Esophagus muscularis mucosa (tissue), 4 donors: Measurements from ENCODE around the gene TCP10L. TPM values are rescaled to one million over a fixed set of nuclear protein-coding genes. Genes with fewer than 3 reads are reported as not detected.
"Not testable (repeated sequence)": the region's sequence is repeated elsewhere in the genome, so short reads cannot be mapped to it uniquely, and the experiment has no call there.

Source experiments
- DNase-seq: peaks from one replicate; pipeline ENCODE4 v3.0.0-alpha.2; 2017; ENCODE audit errors: extremely low spot score
- H3K27ac ChIP-seq, 4 donors: fragments of 200-600 bp; sonication (generic); replicated peaks in 1 of 4; 1 replicate in 3 of 4; 2 replicates in 1 of 4; pipeline ENCODE4 v1.5.1; 2016 to 2019; ENCODE audit warnings: mild to moderate bottlenecking in 1 of 4
- H3K27me3 ChIP-seq, 4 donors: fragments of 200-600 bp; sonication (generic); one replicate each; pipeline versions ENCODE4 v1.5.1 to v1.6.0; 2016 to 2019
- H3K36me3 ChIP-seq, 4 donors: fragments of 200-600 bp; sonication (generic); one replicate each; pipeline ENCODE4 v1.5.1; 2016 to 2019
- H3K4me1 ChIP-seq, 4 donors: fragments of 200-600 bp; sonication (generic); one replicate each; pipeline ENCODE4 v1.5.1; 2016 to 2019
- H3K4me3 ChIP-seq, 4 donors: fragments of 200-600 bp; sonication (generic); 1 replicate in 2 of 4; 2 replicates in 2 of 4; pipeline ENCODE4 v1.5.1; 2016 to 2019; ENCODE audit warnings: mild to moderate bottlenecking in 4 of 4, moderate library complexity in 1 of 4
- H3K9me3 ChIP-seq, 4 donors: fragments of 200-600 bp; sonication (generic); 1 replicate in 3 of 4; 2 replicates in 1 of 4; pipeline ENCODE4 v1.5.1; 2016 to 2019
- EP300 ChIP-seq: sonication (generic); formaldehyde crosslinking; IDR thresholded peaks from one replicate; pipeline ENCODE4 v1.6.1; 2017; ENCODE audit warnings: antibody characterized with exemption
- POLR2A ChIP-seq: fragments of 450-650 bp; IDR thresholded peaks from one replicate; pipeline ENCODE4 v1.6.1; 2017; ENCODE audit warnings: antibody characterized with exemption, moderate library complexity, mild to moderate bottlenecking, low read depth
- POLR2AphosphoS5 ChIP-seq, 2 donors: sonication (generic); formaldehyde crosslinking; IDR thresholded peaks; one replicate each; pipeline ENCODE4 v1.6.1; 2017; ENCODE audit warnings: antibody characterized with exemption in 2 of 2
- WGBS: methylation state at CpG from one replicate; pipeline ENCODE4 v1.1.5; 2018; 5-methylcytosine and 5-hydroxymethylcytosine counted together
- intact Hi-C: fragments of 100-400 bp; cut with DNase I; formaldehyde crosslinking; loops from one replicate; pipeline ENCODE4 v1.15.1; 2023
- small RNA-seq, 3 donors: library from RNA; depleted of rRNA; stranded (forward); fragments of <200 nt; gene quantifications; one replicate each; pipeline ENCODE3, GENCODE V24; 2016
- total RNA-seq, 4 donors: library from RNA; depleted of rRNA; stranded (reverse); fragments of >200 nt; gene quantifications; one replicate each; pipeline versions ENCODE4 v1.1.0 to v1.2.1, GENCODE V29; 2016
- TF ChIP-seq, protein P1 (sequence below), 3 experiments: fragments of 200-600 bp in 2 of 3; fragments of 450-650 bp in 1 of 3; sonication (generic) in 2 of 3; IDR thresholded peaks; one replicate each; pipeline ENCODE4 v1.5.1; 2017 to 2019; ENCODE audit warnings: antibody characterized with exemption in 3 of 3, mild to moderate bottlenecking in 2 of 3, moderate library complexity in 1 of 3

TCP10L gene
- total RNA-seq, 4 donors from 2014 or later = 1.2 to 1.7 (median 1.5) TPM

DNA sequence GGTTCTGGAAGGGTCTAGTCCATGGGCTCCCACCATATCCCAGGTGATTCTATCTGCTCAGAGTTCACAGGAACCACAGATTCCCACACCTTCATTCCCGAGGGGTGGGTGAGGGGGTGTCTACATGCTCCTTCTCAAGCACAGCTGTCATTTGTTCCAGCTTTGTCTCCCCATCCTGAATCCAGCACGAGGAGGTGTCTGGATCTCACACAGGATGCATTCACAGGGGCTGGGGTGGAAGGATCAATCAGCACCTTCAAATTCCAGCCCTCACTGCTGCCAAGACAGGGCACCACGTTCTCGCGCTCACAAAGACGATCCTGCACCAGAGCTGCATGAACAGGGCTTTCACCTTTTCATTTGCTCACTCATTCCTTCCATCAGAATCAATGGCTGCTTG lies 52.7 kb downstream of the TCP10L start:
- no peak for TF ChIP-seq POLR2AphosphoS5 (IDR thresholded peaks at IDR 0.05)
- TF ChIP-seq, protein P1, sequence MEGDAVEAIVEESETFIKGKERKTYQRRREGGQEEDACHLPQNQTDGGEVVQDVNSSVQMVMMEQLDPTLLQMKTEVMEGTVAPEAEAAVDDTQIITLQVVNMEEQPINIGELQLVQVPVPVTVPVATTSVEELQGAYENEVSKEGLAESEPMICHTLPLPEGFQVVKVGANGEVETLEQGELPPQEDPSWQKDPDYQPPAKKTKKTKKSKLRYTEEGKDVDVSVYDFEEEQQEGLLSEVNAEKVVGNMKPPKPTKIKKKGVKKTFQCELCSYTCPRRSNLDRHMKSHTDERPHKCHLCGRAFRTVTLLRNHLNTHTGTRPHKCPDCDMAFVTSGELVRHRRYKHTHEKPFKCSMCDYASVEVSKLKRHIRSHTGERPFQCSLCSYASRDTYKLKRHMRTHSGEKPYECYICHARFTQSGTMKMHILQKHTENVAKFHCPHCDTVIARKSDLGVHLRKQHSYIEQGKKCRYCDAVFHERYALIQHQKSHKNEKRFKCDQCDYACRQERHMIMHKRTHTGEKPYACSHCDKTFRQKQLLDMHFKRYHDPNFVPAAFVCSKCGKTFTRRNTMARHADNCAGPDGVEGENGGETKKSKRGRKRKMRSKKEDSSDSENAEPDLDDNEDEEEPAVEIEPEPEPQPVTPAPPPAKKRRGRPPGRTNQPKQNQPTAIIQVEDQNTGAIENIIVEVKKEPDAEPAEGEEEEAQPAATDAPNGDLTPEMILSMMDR (IDR thresholded peaks at IDR 0.05) = no peak
- TF ChIP-seq EP300 = no peak
- TF ChIP-seq POLR2A = no peak
- no peaks in the 10 kb centered on the region for H3K27me3 ChIP-seq
- H3K9me3 ChIP-seq = no peaks in the 10 kb centered on the region
- no peak for DNase-seq
- no peak overlapping the region for H3K4me3 ChIP-seq
- WGBS = 62% methylated on average over 2 of the region's 6 CpGs
- no peak overlapping the region for H3K27ac ChIP-seq
- no peaks in the 10 kb centered on the region for H3K36me3 ChIP-seq
- intact Hi-C loops = no loop called here
- H3K4me1 ChIP-seq = no peaks in the 10 kb centered on the region

DNA sequence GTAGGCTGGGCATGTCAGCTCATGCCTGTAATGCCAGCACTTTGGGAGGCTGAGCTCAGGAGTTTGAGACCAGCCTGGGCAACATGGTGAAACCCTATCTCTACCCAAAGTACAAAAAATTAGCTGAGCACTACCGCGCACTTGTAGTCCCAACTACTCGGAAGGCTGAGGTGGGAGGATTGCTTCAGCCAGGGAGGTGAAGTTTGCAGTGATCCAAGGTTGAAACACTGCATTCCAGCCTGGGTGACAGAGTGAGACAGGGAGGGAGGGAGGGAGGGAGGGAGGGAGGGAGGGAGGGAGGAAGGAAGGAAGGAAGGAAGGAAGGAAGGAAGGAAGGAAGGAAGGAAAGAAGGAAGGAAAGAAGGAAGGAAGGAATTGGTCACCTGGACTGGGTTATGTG lies 53.8 kb downstream of the TCP10L start:
- WGBS = 82% methylated on average over 3 of the region's 3 CpGs
- intact Hi-C loops, DNase-seq: not testable (repeated sequence)

DNA sequence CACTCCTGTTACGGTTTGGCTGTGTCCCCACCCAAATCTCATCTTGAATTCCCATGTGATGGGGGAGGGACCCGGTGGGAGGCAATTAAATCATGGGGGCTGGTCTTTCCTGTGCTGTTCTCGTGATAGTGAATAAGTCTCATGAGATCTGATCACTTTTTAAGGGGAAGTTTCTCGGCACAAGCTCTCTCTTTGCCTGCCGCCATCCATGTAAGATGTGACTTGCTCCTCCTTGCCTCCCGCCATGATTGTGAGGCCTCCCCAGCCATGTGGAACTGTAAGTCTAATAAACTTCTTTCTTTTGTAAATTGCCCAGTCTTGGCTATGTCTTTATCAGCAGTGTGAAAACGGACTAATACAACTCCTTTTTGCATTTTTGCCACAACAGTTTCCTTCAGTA lies 54.5 kb downstream of the TCP10L start:
- H3K4me1 ChIP-seq, H3K27me3 ChIP-seq, H3K27ac ChIP-seq, H3K4me3 ChIP-seq, DNase-seq, intact Hi-C loops, H3K36me3 ChIP-seq, H3K9me3 ChIP-seq: not testable (repeated sequence)
- 89% methylated on average over 7 of the region's 7 CpGs for WGBS

More for the DNA sequence above, 53.8 kb downstream of the TCP10L start:
- not testable (repeated sequence) for H3K9me3 ChIP-seq, H3K27ac ChIP-seq, H3K27me3 ChIP-seq, H3K36me3 ChIP-seq, H3K4me3 ChIP-seq, H3K4me1 ChIP-seq

DNA sequence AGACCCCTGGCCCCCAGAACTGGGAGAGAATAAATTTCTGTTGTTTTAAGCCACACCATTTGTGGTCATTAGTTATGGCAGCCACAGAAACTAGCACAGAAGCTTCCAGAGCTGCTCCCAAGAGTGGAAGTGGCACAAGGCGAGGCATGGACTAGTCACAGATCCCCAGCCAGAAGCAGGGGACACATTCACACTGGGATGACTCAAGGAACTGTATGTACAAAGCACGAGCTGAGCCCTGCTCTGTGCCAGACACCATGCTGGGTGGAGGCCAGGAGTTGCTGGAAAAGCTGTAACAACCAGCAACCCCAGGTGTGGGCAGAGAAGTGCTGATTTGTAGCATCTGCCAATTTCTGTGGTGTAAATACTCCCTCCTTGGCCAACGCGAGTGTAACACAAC lies 55.6 kb downstream of the TCP10L start:
- no peak for DNase-seq
- Histone ChIP-seq H3K36me3 (no peaks in the 10 kb centered on the region), H3K4me3 (no peak overlapping the region), H3K27ac (no peak overlapping the region), H3K9me3 (no peaks in the 10 kb centered on the region), H3K27me3 (no peaks in the 10 kb centered on the region), H3K4me1 (peaks cover 0 to 8% (median 5%) of the 10 kb centered on the region in 4 donors)
- intact Hi-C loops = no loop called here
- WGBS = 96% methylated on average over 4 of the region's 4 CpGs
- no peak for TF ChIP-seq POLR2AphosphoS5 (IDR thresholded peaks at IDR 0.05)

DNA sequence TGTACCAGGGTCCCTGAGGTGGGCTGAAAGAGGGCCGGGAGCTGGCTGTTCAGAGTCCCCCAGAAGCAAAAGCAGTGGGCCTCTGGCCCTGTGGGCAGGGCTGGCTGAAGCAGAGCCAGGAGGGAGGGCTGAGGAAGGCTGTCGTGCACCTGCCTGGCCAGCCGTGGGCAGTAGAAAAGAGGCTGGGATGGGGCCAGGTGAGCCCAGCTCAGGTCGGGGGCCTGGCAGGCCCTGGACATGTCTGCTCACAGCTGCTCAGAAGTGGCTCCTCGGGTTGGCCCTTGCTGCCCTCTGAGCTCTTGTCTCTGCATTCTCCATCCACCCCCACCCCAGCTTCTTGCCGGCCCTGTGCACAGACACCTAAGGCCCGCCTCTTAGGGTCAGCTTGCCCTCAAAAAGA lies 60.0 kb downstream of the TCP10L start:
- TF ChIP-seq EP300 (no peak), POLR2A (no peak), POLR2AphosphoS5 (IDR thresholded peaks at IDR 0.05) (no peak)
- TF ChIP-seq, protein P1 (IDR thresholded peaks at IDR 0.05) = no peak
- peak overlapping the region; percentile 61 to 66 (median 62) for H3K27ac ChIP-seq

DNA sequence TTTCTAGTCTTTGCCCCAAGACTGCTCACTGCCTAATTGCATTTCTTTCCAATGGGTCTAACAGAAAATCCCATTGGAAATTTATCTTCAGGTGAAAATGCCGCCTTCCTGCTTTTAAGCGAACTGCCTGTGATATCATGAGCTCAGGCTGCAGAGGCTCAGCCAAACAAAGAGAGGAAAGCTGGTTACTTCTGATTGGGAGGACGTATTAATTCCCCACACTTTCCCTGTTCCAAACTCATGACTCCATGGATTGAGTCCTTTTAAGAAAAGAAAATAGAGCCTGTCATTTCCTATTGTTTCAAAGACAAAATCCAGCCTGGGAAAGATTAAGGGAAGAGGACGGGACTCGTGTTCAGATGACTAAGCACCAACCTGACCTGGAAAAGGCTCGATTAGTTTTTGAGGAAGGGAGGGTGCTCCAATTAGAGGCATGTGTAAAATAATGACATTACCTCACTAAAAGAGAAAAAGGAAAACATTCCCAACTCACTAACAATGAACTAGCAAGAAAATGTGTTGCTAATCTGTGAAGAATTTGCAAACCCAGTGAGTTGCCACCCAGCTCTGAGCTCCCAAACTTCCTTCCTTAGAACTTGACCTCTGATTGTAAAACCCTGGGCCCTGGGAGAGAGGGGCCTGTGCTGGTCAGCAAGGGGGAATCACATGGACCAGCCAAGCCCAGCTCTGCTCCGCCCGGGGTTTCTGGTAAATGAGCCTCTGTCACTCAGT lies 61.2 kb downstream of the TCP10L start:
- DNase-seq = no peak
- Histone ChIP-seq H3K36me3 (no peaks in the 10 kb centered on the region), H3K27ac (peak overlapping the region; percentile 61 to 84 (median 64)), H3K27me3 (no peaks in the 10 kb centered on the region), H3K4me1 (peaks cover 40 to 46% (median 44%) of the 10 kb centered on the region in 4 donors), H3K9me3 (no peaks in the 10 kb centered on the region), H3K4me3 (no peak overlapping the region)
- WGBS = 75% methylated on average over 8 of the region's 8 CpGs
- intact Hi-C loops = loop anchor here (5.0 kb wide), 1 partner anchor 107 kb away; no protein-coding TSS in a partner anchor
- TF ChIP-seq POLR2AphosphoS5 (IDR thresholded peaks at IDR 0.05) (peak; percentile 21 to 38), EP300 (no peak)

More for the DNA sequence above, 60.0 kb downstream of the TCP10L start:
- DNase-seq = no peak
- intact Hi-C loops = no loop called here
- Histone ChIP-seq H3K4me1 (peaks cover 32 to 39% (median 35%) of the 10 kb centered on the region in 4 donors), H3K9me3 (no peaks in the 10 kb centered on the region), H3K4me3 (no peak overlapping the region), H3K27me3 (no peaks in the 10 kb centered on the region), H3K36me3 (no peaks in the 10 kb centered on the region)
- WGBS = 69% methylated on average over 6 of the region's 7 CpGs

Small RNAs within 50 kb of the gene (small RNA-seq; reads per million reads assigned to genes)
- gene RF00438 (0 reads per million in 3 donors), gene RNA5SP490 (0 reads per million in 3 donors)

Other genes starting within 250 kb of the TCP10L start
- 10 to 100 TPM; 14.1 to 31.0 (median 22.4) TPM for gene URB1, start 192.5 kb downstream of the TCP10L start, total RNA-seq
- gene EVA1C, start 172.8 kb downstream of the TCP10L start, total RNA-seq = 10 to 100 TPM; 49.8 to 86.6 (median 64.6) TPM
- 10 to 100 TPM; 22.8 to 41.2 (median 32.8) TPM for gene CFAP298, start 26.9 kb upstream of the TCP10L start, total RNA-seq
- gene SYNJ1, start 142.5 kb upstream of the TCP10L start, total RNA-seq = 1 to 10 TPM; 8.1 to 9.4 (median 8.5) TPM
- gene PAXBP1, start 186.2 kb upstream of the TCP10L start, total RNA-seq = 10 to 100 TPM; 21.4 to 40.3 (median 24.5) TPM